ENCODE measurements around the gene CASP8. TPM values are rescaled to one million over a fixed set of nuclear protein-coding genes. Genes with fewer than 3 reads are reported as not detected.
A peak's percentile ranks its signal among the peaks of the same experiment; 100 is the strongest.

CASP8 gene
- total and polyA plus RNA-seq, 2 of the 13 experiments (the other 11 are each of a cell fraction or from before 2014, with no cell fraction given) = 25.0 to 52.8 TPM

DNA sequence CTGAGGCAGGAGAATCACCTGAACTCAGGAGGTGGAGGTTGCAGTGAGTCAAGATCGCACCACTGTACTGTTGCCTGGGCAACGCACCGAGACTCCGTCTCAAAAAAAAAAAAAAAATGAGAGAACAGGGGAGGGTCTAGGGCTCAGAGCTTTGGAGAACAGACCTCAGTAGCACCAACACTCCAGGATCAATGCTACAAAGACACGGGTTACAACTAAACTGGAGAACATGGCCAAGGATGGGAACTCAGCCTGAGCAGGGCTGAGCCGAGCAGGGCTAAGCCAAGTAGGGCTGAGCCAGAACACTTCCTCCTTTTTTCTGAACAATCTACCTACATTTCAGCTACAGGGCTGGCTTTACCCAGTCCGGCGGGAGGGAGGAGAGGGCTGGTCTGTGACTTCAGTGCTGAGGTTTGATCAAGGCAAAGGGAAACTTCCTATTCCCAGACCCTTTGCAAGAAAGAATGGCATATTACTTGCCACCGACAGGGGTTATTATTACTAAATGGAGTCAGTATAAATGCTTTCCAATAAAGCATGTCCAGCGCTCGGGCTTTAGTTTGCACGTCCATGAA is 2.9 kb upstream of the CASP8 start (continued):
- no peak for TF ChIP-seq HNRNPUL1 (IDR thresholded peaks at IDR 0.05; ENCODE audit: low read depth, low read length)
- TF ChIP-seq SP1 (IDR thresholded peaks at IDR 0.05) = no peak
- TF ChIP-seq SP1 (CRISPR knock-in tag; IDR thresholded peaks at IDR 0.05) = 0 out of 2 replicates have a peak, but pooled peaks have one; percentile 8

DNA sequence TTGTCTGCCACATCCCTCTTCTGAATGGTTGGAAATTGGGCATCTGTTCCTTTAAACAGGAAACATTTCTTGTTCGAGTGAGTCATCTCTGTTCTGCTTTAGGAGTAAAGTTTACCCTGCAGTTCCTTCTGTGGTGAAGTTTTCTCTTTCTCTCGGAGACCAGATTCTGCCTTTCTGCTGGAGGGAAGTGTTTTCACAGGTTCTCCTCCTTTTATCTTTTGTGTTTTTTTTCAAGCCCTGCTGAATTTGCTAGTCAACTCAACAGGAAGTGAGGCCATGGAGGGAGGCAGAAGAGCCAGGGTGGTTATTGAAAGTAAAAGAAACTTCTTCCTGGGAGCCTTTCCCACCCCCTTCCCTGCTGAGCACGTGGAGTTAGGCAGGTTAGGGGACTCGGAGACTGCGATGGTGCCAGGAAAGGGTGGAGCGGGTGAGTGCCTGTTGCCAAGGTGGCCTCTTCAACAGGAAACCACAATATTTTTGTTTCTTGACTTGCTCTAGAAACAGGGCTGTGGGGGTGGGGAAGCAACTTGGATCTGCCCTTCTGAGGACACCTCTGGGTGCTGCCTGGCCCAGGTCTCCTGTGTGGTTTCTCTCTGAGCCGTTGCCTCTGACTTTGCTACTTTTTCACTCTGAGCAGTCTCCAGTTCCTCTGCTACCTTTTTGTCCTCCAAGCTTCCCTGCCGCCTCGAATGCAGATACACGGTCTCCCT is 2.2 kb upstream of the CASP8 start:
- H2AFZ ChIP-seq (ENCODE audit: low read length) = peak overlapping the region; percentile 85
- ATAC-seq = peak; percentile 74
- no peaks in the 10 kb centered on the region for H3K36me3 ChIP-seq (replicated peaks in 1 of 2; ENCODE audit: control insufficient read depth in 1 of 2, insufficient read depth in 2 of 2, low read length in 2 of 2)
- H3K4me1 ChIP-seq (ENCODE audit: insufficient read depth, low read length) = peaks cover 56% of the 10 kb centered on the region
- in situ Hi-C loops (cut with HindIII; ENCODE audit: extremely low pct_ligation_motif_present, low pct_unique_long_range_greater_than_20kb) = no loop called here
- peak overlapping the region; percentile 87 for H3K9ac ChIP-seq (ENCODE audit: insufficient read depth, low read depth, low read length)
- intact Hi-C loops (cut with micrococcal nuclease; ENCODE audit: unreplicated experiment) = no loop called here
- H3K9me3 ChIP-seq (ENCODE audit: low read length) = no peaks in the 10 kb centered on the region
- 2% methylated on average over 10 of the region's 10 CpGs for WGBS (ENCODE audit: low lambda C conversion rate)
- BruUV-seq (replicated peaks) = TSS peak; percentile 77
- peak overlapping the region; percentile 52 to 84 (median 70) for H3K4me3 ChIP-seq (replicated peaks in 1 of 3; ENCODE audit: insufficient read depth in 1 of 3, low read depth in 2 of 3, low read length in 3 of 3)
- peaks cover 36% of the 10 kb centered on the region for H3K79me2 ChIP-seq (ENCODE audit: insufficient read depth, low read length)
- peak overlapping the region; percentile 86 for H3K27ac ChIP-seq (ENCODE audit: extremely low read length, insufficient read depth, low read length)
- ChIA-PET POLR2A (interaction anchor here (1.5 to 1.7 kb wide), 2 partner anchors 25 to 26 kb away, joined by 5 to 6 read pairs; no protein-coding TSS in a partner anchor), CTCF (ENCODE audit: low intra/inter-chr PET ratio, low total read pairs) (no interaction called here)
- FAIRE-seq = peak; percentile 40
- no peaks in the 10 kb centered on the region for H3K27me3 ChIP-seq (ENCODE audit: control insufficient read depth in 1 of 2, insufficient read depth in 2 of 2, low read length in 2 of 2)
- peak; percentile 55 for DNase-seq (ENCODE audit: low spot score)
- H3K4me2 ChIP-seq (ENCODE audit: low read depth, low read length) = peak overlapping the region; percentile 99
- H4K20me1 ChIP-seq (ENCODE audit: insufficient read depth, low read length) = no peaks in the 10 kb centered on the region
- TF ChIP-seq, protein P1, sequence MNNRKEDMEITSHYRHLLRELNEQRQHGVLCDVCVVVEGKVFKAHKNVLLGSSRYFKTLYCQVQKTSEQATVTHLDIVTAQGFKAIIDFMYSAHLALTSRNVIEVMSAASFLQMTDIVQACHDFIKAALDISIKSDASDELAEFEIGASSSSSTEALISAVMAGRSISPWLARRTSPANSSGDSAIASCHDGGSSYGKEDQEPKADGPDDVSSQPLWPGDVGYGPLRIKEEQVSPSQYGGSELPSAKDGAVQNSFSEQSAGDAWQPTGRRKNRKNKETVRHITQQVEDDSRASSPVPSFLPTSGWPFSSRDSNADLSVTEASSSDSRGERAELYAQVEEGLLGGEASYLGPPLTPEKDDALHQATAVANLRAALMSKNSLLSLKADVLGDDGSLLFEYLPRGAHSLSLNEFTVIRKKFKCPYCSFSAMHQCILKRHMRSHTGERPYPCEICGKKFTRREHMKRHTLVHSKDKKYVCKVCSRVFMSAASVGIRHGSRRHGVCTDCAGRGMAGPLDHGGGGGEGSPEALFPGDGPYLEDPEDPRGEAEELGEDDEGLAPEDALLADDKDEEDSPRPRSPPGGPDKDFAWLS (CRISPR knock-in tag; IDR thresholded peaks at IDR 0.05; ENCODE audit: borderline replicate concordance) = no peak
- TF ChIP-seq, protein P2, sequence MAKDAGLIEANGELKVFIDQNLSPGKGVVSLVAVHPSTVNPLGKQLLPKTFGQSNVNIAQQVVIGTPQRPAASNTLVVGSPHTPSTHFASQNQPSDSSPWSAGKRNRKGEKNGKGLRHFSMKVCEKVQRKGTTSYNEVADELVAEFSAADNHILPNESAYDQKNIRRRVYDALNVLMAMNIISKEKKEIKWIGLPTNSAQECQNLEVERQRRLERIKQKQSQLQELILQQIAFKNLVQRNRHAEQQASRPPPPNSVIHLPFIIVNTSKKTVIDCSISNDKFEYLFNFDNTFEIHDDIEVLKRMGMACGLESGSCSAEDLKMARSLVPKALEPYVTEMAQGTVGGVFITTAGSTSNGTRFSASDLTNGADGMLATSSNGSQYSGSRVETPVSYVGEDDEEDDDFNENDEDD (CRISPR knock-in tag; IDR thresholded peaks at IDR 0.05; ENCODE audit: borderline replicate concordance) = peak; percentile 88; the same call in 1 of the 2 replicates
- peak; percentile 83 for TF ChIP-seq ZSCAN31 (CRISPR knock-in tag; IDR thresholded peaks at IDR 0.05; ENCODE audit: low read depth)
- TF ChIP-seq TOPORS (CRISPR knock-in tag; IDR thresholded peaks at IDR 0.05) = peak; percentile 24; the same call in 1 of the 2 replicates
- TF ChIP-seq, protein P3, sequence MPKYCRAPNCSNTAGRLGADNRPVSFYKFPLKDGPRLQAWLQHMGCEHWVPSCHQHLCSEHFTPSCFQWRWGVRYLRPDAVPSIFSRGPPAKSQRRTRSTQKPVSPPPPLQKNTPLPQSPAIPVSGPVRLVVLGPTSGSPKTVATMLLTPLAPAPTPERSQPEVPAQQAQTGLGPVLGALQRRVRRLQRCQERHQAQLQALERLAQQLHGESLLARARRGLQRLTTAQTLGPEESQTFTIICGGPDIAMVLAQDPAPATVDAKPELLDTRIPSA (CRISPR knock-in tag; IDR thresholded peaks at IDR 0.05; ENCODE audit: borderline replicate concordance) = no peak; the same call in 1 of the 2 replicates
- 0 out of 2 replicates have a peak, but pooled peaks have one; percentile 31 for TF ChIP-seq GZF1 (CRISPR knock-in tag; IDR thresholded peaks at IDR 0.05)
- peak; percentile 75; the same call in 1 of the 2 replicates for TF ChIP-seq NFKB2 (CRISPR knock-in tag; IDR thresholded peaks at IDR 0.05; ENCODE audit: borderline replicate concordance)
- TF ChIP-seq ZNF644 (CRISPR knock-in tag; IDR thresholded peaks at IDR 0.05; ENCODE audit: low read depth) = 0 out of 2 replicates have a peak, but pooled peaks have one; percentile 55
- TF ChIP-seq ZNF564 (CRISPR knock-in tag; IDR thresholded peaks at IDR 0.05) = no peak
- peak; percentile 24; the same call in 1 of the 2 replicates for TF ChIP-seq NFYC (CRISPR knock-in tag; IDR thresholded peaks at IDR 0.05)
- TF ChIP-seq, protein P4, sequence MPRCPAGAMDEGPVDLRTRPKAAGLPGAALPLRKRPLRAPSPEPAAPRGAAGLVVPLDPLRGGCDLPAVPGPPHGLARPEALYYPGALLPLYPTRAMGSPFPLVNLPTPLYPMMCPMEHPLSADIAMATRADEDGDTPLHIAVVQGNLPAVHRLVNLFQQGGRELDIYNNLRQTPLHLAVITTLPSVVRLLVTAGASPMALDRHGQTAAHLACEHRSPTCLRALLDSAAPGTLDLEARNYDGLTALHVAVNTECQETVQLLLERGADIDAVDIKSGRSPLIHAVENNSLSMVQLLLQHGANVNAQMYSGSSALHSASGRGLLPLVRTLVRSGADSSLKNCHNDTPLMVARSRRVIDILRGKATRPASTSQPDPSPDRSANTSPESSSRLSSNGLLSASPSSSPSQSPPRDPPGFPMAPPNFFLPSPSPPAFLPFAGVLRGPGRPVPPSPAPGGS (CRISPR knock-in tag; IDR thresholded peaks at IDR 0.05) = no peak
- TF ChIP-seq ZNF652 (CRISPR knock-in tag; IDR thresholded peaks at IDR 0.05; ENCODE audit: borderline replicate concordance, low read depth) = no peak
- TF ChIP-seq KDM2A (CRISPR knock-in tag; IDR thresholded peaks at IDR 0.05; ENCODE audit: borderline replicate concordance, low read depth) = peak; percentile 43; the same call in 1 of the 2 replicates
- TF ChIP-seq ZNF138 (CRISPR knock-in tag; IDR thresholded peaks at IDR 0.05; ENCODE audit: low read depth) = no peak
- peak; percentile 26; the same call in 1 of the 2 replicates for TF ChIP-seq ZNF878 (CRISPR knock-in tag; IDR thresholded peaks at IDR 0.05)

Measured in HepG2 (cell line).